ENCODE data around the gene FOXO6.

DNA sequence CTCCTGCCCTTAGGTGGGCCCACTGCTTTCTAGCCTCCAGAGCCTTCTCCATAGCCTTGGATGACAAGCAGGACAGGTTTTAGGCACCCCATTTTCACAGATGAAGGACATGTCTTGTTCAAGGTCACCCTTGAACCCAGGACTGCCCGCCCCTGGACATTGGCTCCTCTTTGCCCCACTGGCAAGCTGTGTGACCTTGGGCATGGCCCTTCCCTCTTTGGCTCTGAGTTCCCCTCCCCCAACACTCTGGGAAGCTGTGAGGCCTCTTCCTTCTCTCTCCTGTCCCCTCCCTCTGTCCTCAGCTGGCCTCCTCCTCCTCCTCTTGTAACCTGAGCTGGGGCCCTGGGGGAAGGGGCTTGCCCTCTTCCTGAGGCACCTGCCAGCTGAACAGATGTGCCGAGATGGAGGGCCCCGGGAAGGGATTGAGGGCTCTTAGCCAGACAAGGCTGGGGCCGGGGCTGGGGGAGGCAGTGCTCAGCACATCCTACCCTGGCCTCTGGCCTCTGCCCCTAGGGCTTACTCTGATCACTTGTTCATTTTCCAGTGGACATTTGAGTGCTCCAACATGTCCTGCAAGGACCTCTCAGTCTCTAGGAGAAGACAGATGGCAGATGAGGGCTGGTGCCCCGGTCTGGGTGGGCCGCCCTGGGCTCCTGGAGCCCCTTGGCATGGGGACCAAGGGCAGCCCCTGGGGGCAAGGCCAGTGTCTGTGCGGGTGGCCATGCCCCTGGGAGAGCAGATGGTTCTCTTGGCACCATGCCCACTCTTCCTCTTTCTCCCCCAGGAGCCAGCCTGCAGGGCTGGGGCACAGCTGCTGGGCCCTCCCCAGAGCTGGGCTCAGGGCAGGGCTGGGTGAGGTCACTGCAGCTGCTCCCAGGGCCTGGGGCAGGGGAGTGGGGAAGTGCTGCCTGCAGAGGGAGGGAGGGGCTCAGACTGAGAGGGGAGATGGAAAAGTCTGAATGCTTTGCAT, 10.7 kb downstream of the FOXO6 start:
- no peak for TF ChIP-seq EZH2 (IDR thresholded peaks at IDR 0.05; ENCODE audit: low read length, missing control alignments)
- TF ChIP-seq, protein P1, sequence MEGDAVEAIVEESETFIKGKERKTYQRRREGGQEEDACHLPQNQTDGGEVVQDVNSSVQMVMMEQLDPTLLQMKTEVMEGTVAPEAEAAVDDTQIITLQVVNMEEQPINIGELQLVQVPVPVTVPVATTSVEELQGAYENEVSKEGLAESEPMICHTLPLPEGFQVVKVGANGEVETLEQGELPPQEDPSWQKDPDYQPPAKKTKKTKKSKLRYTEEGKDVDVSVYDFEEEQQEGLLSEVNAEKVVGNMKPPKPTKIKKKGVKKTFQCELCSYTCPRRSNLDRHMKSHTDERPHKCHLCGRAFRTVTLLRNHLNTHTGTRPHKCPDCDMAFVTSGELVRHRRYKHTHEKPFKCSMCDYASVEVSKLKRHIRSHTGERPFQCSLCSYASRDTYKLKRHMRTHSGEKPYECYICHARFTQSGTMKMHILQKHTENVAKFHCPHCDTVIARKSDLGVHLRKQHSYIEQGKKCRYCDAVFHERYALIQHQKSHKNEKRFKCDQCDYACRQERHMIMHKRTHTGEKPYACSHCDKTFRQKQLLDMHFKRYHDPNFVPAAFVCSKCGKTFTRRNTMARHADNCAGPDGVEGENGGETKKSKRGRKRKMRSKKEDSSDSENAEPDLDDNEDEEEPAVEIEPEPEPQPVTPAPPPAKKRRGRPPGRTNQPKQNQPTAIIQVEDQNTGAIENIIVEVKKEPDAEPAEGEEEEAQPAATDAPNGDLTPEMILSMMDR (conservative IDR thresholded peaks at IDR 0.05 in 1 of 2, IDR thresholded peaks at IDR 0.05 in 1 of 2; ENCODE audit: low read depth in 1 of 2, low read length in 2 of 2) = no peak

All from fibroblast of lung (primary cell).